ENCODE measurements around the gene ATE1. TPM values are rescaled to one million over a fixed set of nuclear protein-coding genes. Genes with fewer than 3 reads are reported as not detected.

The ATE1 gene
- total and polyA plus RNA-seq, 2 of the 4 experiments (the other 2 are of a cell fraction): 6.4 to 27.8 TPM

GRCh38 chr10:121975295-121976086 lies 47.7 kb upstream of the ATE1 start:
- peaks cover 8 to 13% of the 10 kb centered on the region in 2 experiments for H3K79me1 ChIP-seq (ENCODE audit: low read depth in 1 of 2, low read length in 2 of 2)
- no peaks in the 10 kb centered on the region for H3K27me3 ChIP-seq (ENCODE audit: control insufficient read depth, insufficient read depth, low read length)
- no peak overlapping the region for H2BK20ac ChIP-seq (ENCODE audit: low read depth, low read length)
- H3K27ac ChIP-seq (ENCODE audit: insufficient read depth, low read length): peak overlapping the region; percentile 56
- H3K36me3 ChIP-seq (ENCODE audit: control insufficient read depth, insufficient read depth, low read length): peaks cover under 1% of the 10 kb centered on the region; the same call in 1 of the 2 replicates
- peak; percentile 8 for ATAC-seq (ENCODE audit: low read depth)
- H3K4ac ChIP-seq (ENCODE audit: low read depth, low read length): peak overlapping the region; percentile 41
- H3K4me1 ChIP-seq (ENCODE audit: control insufficient read depth, insufficient read depth, low read length): peaks cover 2% of the 10 kb centered on the region; the same call in 1 of the 2 replicates
- no peak overlapping the region; the same call in 1 of the 2 replicates for H4K91ac ChIP-seq (ENCODE audit: insufficient read depth, low read depth, low read length)
- WGBS, 2 experiments (ENCODE audit: extremely low coverage in 2 of 2, insufficient read length in 1 of 2): 80% methylated on average over 3 of the region's 21 CpGs; no CpG with 5 or more reads in 1 of the 2 experiments
- H3K4me2 ChIP-seq (ENCODE audit: low read depth, low read length): peak overlapping the region; percentile 88
- TF ChIP-seq RCOR1 (IDR thresholded peaks at IDR 0.05; ENCODE audit: insufficient replicate concordance, low read length): no peak
- TF ChIP-seq CHD1 (IDR thresholded peaks at IDR 0.05; ENCODE audit: low read depth, low read length): no peak
- TF ChIP-seq MAFK (IDR thresholded peaks at IDR 0.05; ENCODE audit: low read depth, low read length): no peak
- no peak for TF ChIP-seq MAZ (IDR thresholded peaks at IDR 0.05; ENCODE audit: borderline replicate concordance, low read depth, low read length)
- no peak for TF ChIP-seq USF2 (IDR thresholded peaks at IDR 0.05; ENCODE audit: low read depth, low read length)
- TF ChIP-seq, protein P1, sequence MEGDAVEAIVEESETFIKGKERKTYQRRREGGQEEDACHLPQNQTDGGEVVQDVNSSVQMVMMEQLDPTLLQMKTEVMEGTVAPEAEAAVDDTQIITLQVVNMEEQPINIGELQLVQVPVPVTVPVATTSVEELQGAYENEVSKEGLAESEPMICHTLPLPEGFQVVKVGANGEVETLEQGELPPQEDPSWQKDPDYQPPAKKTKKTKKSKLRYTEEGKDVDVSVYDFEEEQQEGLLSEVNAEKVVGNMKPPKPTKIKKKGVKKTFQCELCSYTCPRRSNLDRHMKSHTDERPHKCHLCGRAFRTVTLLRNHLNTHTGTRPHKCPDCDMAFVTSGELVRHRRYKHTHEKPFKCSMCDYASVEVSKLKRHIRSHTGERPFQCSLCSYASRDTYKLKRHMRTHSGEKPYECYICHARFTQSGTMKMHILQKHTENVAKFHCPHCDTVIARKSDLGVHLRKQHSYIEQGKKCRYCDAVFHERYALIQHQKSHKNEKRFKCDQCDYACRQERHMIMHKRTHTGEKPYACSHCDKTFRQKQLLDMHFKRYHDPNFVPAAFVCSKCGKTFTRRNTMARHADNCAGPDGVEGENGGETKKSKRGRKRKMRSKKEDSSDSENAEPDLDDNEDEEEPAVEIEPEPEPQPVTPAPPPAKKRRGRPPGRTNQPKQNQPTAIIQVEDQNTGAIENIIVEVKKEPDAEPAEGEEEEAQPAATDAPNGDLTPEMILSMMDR (conservative IDR thresholded peaks at IDR 0.05; ENCODE audit: low read depth, low read length): no peak; the same call in 1 of the 2 replicates
- TF ChIP-seq NFE2L2 (IDR thresholded peaks at IDR 0.05; ENCODE audit: low read depth, low read length): no peak
- TF ChIP-seq BHLHE40 (IDR thresholded peaks at IDR 0.05; ENCODE audit: low read depth, low read length): no peak
- no peak for TF ChIP-seq MXI1 (IDR thresholded peaks at IDR 0.05; ENCODE audit: borderline replicate concordance, low read depth, low read length)
- no peak for TF ChIP-seq SMC3 (IDR thresholded peaks at IDR 0.05; ENCODE audit: low read depth, low read length)
- POLR2A ChIA-PET (ENCODE audit: unreplicated experiment): no interaction called here
- peak overlapping the region; percentile 84 for H3K9ac ChIP-seq (ENCODE audit: low read depth, low read length)
- H2AFZ ChIP-seq (replicated peaks; ENCODE audit: low read length, poor library complexity): peak overlapping the region; percentile 99
- no peak overlapping the region for H2BK5ac ChIP-seq (ENCODE audit: low read depth, low read length, poor library complexity, severe bottlenecking)
- in situ Hi-C loops (cut with MboI; ENCODE audit: low sequenced_read_pairs) (no loop called here), dilution Hi-C loops (cut with HindIII; ENCODE audit: low sequenced_read_pairs, unreplicated experiment) (no loop called here), intact Hi-C loops (cut with micrococcal nuclease) (no loop called here)
- 0 out of 2 replicates have a peak overlapping the region, but pooled peaks have one; percentile 3 for H2AK5ac ChIP-seq (ENCODE audit: low read depth, low read length)
- H3K9me1 ChIP-seq (ENCODE audit: insufficient read depth, low read length): peaks cover 3% of the 10 kb centered on the region; the same call in 1 of the 2 replicates
- H3K4me3 ChIP-seq (ENCODE audit: insufficient read depth, low read depth, low read length): peak overlapping the region; percentile 60
- no peaks in the 10 kb centered on the region for H4K20me1 ChIP-seq (ENCODE audit: insufficient read depth, low read length)
- peak overlapping the region; percentile 44 for H2AK9ac ChIP-seq (replicated peaks; ENCODE audit: low read depth, low read length, poor library complexity)
- no peak overlapping the region for H2BK120ac ChIP-seq (ENCODE audit: low read depth, low read length)
- peak overlapping the region; percentile 24; the same call in 1 of the 2 replicates for H3K23ac ChIP-seq (ENCODE audit: low read depth, low read length)
- H2BK15ac ChIP-seq (ENCODE audit: low read depth, low read length): no peak overlapping the region
- 0 out of 2 replicates have a peak overlapping the region, but pooled peaks have one; percentile 60 for H3K14ac ChIP-seq (replicated peaks; ENCODE audit: low read depth, low read length)
- no peak for DNase-seq
- H3K9me3 ChIP-seq (ENCODE audit: control insufficient read depth, insufficient read depth, low read length): no peaks in the 10 kb centered on the region
- H4K8ac ChIP-seq (ENCODE audit: low read depth in 2 of 2, low read length in 2 of 2): peak overlapping the region; percentile 67 to 95
- peak overlapping the region; percentile 73 for H4K5ac ChIP-seq (ENCODE audit: low read depth, low read length)
- no peak overlapping the region for H3K56ac ChIP-seq (ENCODE audit: extremely low read depth, insufficient read depth, low read length)
- CTCF ChIA-PET: no interaction called here
- BruUV-seq (replicated peaks): no TSS peak
- H3K18ac ChIP-seq (ENCODE audit: low read depth, low read length): no peak overlapping the region
